IPS-18a (cell line): ENCODE data around the gene TXNDC11.

Source experiments
- H3K27ac ChIP-seq: one replicate; pipeline ENCODE4 v1.5.1; 2013; ENCODE audit warnings: low read length
- H3K27me3 ChIP-seq: one replicate; pipeline ENCODE4 v1.6.1; 2013; ENCODE audit warnings: mild to moderate bottlenecking, low read length; ENCODE audit not compliant: control insufficient read depth, insufficient read depth
- H3K36me3 ChIP-seq: one replicate; pipeline ENCODE4 v1.6.1; 2013; ENCODE audit warnings: low read depth, low read length; ENCODE audit not compliant: control insufficient read depth
- H3K4me1 ChIP-seq: one replicate; pipeline ENCODE4 v1.6.1; 2013; ENCODE audit warnings: low read depth, low read length; ENCODE audit not compliant: control insufficient read depth
- H3K4me3 ChIP-seq: one replicate; pipeline ENCODE4 v1.5.1; 2013; ENCODE audit warnings: low read length
- H3K9ac ChIP-seq: one replicate; pipeline ENCODE4 v1.6.1; 2013; ENCODE audit warnings: mild to moderate bottlenecking, low read length, moderate library complexity
- H3K9me3 ChIP-seq: one replicate; pipeline ENCODE4 v1.6.1; 2013; ENCODE audit warnings: low read depth, low read length; ENCODE audit not compliant: control insufficient read depth

The TXNDC11 gene

DNA sequence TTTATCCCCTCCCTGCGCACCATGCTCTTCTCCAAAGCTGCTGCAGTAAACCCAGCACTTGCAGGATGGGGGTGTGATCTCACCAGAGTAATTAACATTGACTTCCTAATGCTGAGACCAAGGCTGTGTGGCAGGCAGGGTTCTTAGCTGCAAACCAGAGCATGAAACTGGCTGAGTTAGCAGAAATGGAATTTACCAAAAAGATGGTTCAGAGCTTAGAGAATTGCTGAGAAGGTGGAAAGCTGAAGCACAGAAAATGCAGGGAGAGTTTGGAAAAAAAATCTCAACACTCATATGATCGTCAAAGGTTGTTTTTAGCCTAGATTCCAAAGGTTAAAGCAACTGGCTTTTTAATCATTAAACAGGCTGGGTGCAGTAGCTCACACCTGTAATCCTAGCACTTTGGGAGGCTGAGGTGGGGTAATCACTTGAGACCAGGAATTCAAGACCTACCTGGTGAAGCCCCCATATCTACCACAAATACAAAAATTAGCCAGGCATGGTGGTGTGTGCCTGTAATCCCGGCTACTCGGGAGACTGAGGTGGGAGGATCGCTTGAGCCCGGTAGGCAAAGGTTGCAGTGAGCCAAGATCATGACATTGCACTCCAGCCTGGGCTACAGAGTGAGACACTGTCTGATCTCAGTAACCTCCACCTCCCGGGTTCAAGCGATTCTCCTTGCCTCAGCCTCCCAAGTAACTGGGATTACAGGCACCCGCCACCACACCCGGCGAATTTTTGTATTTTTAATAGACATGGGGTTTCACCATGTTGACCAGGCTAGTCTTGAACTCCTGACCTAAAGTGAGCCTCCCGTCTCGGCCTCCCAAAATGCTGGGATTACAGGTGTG lies 6.0 kb upstream of the TXNDC11 start:
- Histone ChIP-seq H3K36me3 (peaks cover 31% of the 10 kb centered on the region), H3K4me3 (no peak overlapping the region), H3K4me1 (no peaks in the 10 kb centered on the region), H3K27ac (no peak overlapping the region), H3K9ac (no peak overlapping the region), H3K9me3 (no peaks in the 10 kb centered on the region), H3K27me3 (no peaks in the 10 kb centered on the region)

DNA sequence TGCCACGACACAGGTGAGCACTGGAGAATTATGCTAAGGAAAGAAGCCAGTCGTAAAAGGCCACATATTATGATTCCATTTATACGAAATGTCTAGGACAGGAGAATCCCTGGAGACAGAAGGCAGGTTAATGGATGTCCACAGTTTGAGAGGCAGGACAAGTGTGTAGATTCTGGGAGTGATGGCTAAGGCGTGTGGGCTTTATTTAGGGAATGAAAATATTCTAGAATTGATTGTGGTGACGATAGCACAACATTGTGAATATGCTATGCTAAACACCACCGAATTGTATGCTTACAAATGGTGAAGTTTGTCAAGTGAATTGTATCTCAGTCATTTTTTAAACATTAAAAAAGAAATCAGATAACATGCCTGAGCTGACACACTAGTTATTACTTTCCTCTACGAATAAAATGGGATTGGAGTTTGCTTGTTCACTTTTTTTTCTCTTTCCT lies 5.3 kb upstream of the TXNDC11 start:
- H3K4me1 ChIP-seq: no peaks in the 10 kb centered on the region
- peaks cover 27% of the 10 kb centered on the region for H3K36me3 ChIP-seq
- H3K27me3 ChIP-seq: no peaks in the 10 kb centered on the region
- no peak overlapping the region for H3K4me3 ChIP-seq
- H3K9ac ChIP-seq: no peak overlapping the region
- H3K27ac ChIP-seq: no peak overlapping the region
- no peaks in the 10 kb centered on the region for H3K9me3 ChIP-seq

DNA sequence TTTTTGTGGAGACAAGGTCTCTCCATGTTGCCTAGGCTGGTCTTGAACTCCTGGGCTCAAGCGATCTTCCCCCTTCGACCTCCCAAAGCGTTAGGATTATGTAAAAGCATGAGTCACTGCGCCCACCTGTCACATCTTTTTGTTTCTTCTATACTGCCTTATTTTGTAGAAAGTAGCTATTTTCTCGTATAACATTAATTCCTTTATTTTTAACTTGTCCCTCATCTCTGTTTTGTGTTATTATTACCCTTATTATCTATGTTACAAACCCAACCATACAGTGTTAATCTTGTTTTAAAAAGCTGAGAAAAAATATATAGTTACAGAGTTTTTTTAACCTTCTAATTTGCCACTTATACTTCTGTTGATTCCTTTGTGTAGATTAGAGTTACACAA lies 1.4 kb upstream of the TXNDC11 start:
- no peak overlapping the region for H3K9ac ChIP-seq
- no peaks in the 10 kb centered on the region for H3K36me3 ChIP-seq
- H3K9me3 ChIP-seq: no peaks in the 10 kb centered on the region
- no peak overlapping the region for H3K4me3 ChIP-seq
- H3K4me1 ChIP-seq: no peaks in the 10 kb centered on the region
- no peaks in the 10 kb centered on the region for H3K27me3 ChIP-seq
- H3K27ac ChIP-seq: no peak overlapping the region

DNA sequence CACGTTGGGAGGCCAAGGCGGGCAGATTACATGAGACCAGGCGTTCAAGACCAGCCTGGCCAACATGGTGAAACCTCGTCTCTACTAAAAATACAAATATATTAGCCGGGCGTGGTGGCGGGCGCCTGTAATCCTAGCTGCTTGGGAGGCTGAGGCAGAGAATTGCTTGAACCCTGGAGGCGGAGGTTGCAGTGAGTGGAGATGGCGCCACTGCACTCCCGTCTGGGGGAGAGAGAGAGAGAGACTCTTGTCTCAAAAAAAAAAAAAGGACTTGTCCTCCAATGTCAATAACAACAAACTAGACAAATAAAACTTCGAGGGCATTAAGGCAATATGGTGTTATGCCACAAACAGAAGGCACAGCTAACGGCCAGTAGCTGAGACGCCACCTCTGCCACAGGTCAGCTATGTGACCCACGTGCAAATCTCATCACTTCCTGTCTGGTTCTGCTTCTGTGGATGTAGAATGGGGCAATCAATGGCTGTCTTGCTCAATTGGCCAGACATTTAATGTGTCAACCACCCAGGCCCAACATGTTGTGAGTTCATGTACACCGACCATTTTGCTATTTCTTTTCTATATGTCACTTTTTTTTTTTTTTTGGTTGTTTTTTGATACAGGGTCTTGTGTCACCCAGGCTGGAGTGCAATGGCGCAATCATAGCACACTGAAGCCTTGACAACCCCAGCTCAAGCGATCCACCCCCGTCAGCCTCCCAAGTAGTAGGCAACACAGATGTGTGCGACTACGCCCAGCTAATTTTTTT lies 834 bp upstream of the TXNDC11 start:
- H3K9me3 ChIP-seq: no peaks in the 10 kb centered on the region
- H3K36me3 ChIP-seq: no peaks in the 10 kb centered on the region
- H3K9ac ChIP-seq: peak overlapping the region; percentile 55
- no peak overlapping the region for H3K27ac ChIP-seq
- H3K4me1 ChIP-seq: no peaks in the 10 kb centered on the region
- peak overlapping the region; percentile 81 for H3K4me3 ChIP-seq
- H3K27me3 ChIP-seq: no peaks in the 10 kb centered on the region

DNA sequence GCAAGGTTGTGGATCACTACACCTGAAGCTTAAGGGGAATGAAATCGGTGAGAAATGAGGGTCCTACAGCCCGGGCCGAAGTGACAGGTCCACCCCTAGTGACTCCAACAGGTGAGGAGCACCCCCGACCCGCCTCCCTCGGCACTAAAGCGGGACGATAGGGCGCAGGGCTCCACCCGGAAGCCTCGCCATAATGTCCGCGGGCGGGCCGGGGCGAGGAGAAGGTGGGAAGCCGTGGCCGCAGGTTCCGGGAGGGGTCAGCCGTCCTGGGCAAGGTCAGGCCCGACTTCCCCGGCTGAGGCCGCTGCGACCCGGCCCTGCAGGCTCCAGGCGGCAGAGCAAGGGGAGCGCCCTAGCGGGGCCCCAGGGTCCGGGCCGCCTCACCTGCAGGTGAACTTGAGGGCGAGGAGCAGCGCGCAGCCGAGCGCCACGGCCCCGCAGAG lies 543 bp downstream of the TXNDC11 start:
- H3K27ac ChIP-seq: no peak overlapping the region
- peak overlapping the region; percentile 60 for H3K9ac ChIP-seq
- no peaks in the 10 kb centered on the region for H3K27me3 ChIP-seq
- no peaks in the 10 kb centered on the region for H3K36me3 ChIP-seq
- H3K9me3 ChIP-seq: no peaks in the 10 kb centered on the region
- no peaks in the 10 kb centered on the region for H3K4me1 ChIP-seq
- H3K4me3 ChIP-seq: peak overlapping the region; percentile 81

DNA sequence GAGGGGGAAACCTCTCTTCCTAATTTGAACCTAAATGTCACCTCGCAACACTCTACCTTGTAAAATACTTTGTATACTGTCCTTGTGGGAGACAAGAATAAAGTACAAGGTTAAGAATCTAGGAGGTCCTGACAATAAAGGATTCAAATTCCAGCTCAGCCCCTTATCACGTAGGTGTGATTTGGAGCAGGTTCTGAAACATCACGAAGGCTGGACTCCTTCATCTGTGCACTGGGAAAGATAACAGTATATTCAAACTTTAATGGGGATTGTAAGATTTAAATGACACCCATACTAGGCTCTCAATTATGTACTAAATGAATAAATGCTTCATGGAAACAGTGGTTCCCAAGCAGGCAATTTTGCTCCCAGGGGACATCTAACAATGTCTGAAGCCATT lies 2.1 kb downstream of the TXNDC11 start:
- Histone ChIP-seq H3K9ac (no peak overlapping the region), H3K27me3 (no peaks in the 10 kb centered on the region), H3K4me3 (no peak overlapping the region), H3K36me3 (peaks cover 4% of the 10 kb centered on the region), H3K4me1 (no peaks in the 10 kb centered on the region), H3K9me3 (no peaks in the 10 kb centered on the region), H3K27ac (no peak overlapping the region)

DNA sequence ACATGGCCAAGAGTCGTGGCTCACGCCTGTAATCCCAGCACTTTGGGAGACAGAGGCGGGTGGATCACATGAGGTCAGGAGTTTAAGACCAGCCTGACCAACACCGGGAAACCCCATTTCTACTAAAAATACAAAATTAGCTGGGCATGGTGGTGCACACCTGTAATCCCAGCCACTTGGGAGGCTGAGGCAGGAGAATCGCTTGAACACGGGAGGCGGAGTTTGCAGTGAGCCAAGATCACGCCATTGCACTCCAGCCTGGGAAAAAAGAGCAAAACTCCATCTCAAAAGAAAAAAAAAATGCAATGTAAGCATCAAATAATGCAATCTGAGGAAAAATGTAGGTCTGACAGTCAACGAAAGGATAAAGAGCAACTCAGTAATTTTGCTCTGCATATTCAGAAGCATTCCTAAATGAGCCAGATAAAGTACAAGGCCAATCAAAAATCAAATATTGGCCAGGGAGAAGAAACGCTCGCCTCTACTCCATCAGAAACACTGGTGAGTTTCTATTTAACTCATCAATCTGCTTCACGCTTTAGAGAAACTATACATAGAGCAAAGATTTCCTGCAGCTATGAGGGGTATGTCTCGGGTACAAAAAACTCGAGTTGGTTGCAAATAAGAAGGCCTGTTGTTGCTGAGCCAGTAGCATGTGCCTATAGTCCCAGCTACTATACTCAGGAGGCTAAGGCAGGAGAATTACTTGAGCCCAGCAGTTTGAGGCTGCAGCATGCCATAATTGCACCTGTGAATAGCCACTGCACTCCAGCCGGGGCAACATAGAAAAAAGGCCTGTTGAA lies 3.7 kb downstream of the TXNDC11 start:
- Histone ChIP-seq H3K4me1 (no peaks in the 10 kb centered on the region), H3K9me3 (no peaks in the 10 kb centered on the region), H3K27ac (no peak overlapping the region), H3K36me3 (peaks cover 15% of the 10 kb centered on the region), H3K4me3 (no peak overlapping the region), H3K27me3 (no peaks in the 10 kb centered on the region), H3K9ac (no peak overlapping the region)

DNA sequence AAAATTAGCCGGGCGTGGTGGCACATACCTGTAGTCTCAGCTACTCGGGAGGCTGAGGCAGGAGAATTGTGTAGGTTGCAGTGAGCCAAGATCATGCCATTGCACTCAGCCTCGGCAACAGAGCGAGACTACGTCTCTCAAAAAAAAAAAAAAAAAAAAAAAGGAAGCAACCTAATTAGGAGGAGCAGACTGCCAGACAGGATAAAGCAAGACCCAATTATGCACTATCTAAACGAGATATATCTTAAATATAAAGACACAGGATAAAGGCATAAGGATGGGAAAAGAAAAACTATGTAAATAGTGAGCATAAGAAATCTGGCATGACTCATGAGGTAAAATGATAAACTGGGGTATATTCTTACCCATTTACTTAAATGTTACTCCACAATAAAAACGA lies 4.9 kb downstream of the TXNDC11 start:
- H3K36me3 ChIP-seq: peaks cover 16% of the 10 kb centered on the region
- no peak overlapping the region for H3K9ac ChIP-seq
- H3K27me3 ChIP-seq: no peaks in the 10 kb centered on the region
- H3K9me3 ChIP-seq: no peaks in the 10 kb centered on the region
- H3K4me3 ChIP-seq: no peak overlapping the region
- H3K27ac ChIP-seq: no peak overlapping the region
- H3K4me1 ChIP-seq: no peaks in the 10 kb centered on the region

DNA sequence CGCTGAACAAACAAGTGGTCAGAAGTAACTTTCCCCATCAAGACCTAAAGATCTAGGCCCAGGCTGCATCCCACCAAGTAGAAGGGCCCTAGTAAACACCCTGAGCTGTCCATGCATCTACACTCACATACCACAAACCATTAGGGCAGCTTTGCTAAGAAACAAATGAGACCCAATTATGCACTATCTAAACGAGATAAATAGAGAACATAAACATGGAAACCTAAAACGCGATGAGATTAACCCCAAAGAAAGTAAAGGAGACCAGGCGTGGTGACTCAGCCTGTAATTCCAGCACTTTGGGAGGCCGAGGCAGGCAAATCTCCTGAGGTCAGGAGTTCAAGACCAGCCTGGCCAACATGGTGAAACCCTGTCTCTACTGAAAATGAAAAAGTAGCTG lies 5.8 kb downstream of the TXNDC11 start:
- Histone ChIP-seq H3K4me3 (no peak overlapping the region), H3K27me3 (no peaks in the 10 kb centered on the region)

DNA sequence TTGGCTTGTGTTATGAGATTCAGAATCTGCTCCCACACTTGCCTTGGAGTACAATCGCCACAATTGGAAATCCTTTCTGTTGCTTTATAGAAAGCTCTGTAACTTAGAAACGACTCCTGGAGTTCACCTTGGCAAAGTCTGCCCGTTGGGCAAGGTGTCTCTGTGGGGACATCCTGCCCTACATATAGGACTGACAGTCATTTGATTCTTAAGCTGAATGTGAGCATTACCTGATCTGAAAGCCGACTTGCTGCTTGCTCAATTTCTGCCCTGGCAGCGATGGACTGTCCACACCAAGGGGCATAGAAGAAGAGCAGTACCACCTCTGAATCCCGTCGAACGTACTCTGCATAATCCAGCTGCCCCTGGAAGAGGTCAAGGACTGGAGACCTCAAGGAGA lies 6.9 kb downstream of the TXNDC11 start:
- Histone ChIP-seq H3K9me3 (no peaks in the 10 kb centered on the region), H3K9ac (no peak overlapping the region), H3K27ac (no peak overlapping the region), H3K4me1 (no peaks in the 10 kb centered on the region), H3K4me3 (no peak overlapping the region), H3K36me3 (peaks cover 25% of the 10 kb centered on the region), H3K27me3 (no peaks in the 10 kb centered on the region)

More for the DNA sequence above, 5.8 kb downstream of the TXNDC11 start:
- Histone ChIP-seq H3K4me1 (no peaks in the 10 kb centered on the region), H3K27ac (no peak overlapping the region), H3K9me3 (no peaks in the 10 kb centered on the region), H3K9ac (no peak overlapping the region), H3K36me3 (peaks cover 23% of the 10 kb centered on the region)

DNA sequence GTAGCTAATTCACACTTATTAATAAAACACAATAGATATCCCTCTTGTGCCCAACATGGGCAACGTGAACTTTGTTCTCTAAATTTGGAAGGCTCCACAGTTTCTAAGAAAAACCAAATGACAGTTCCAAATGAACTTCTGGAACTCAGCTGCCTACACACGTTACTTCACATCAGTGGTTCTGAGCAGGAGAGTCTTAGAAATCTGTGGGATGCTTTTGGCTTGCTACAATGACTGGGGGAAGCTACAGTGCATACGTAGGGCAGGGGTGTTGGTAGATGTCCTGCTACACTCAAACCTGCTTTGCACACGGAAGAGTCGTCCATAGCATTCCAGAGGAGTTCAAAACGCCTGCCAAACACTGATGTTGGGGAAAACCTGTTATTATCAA lies 8.0 kb downstream of the TXNDC11 start:
- Histone ChIP-seq H3K9ac (no peak overlapping the region), H3K9me3 (no peaks in the 10 kb centered on the region), H3K27me3 (no peaks in the 10 kb centered on the region), H3K4me1 (no peaks in the 10 kb centered on the region), H3K27ac (no peak overlapping the region), H3K4me3 (no peak overlapping the region), H3K36me3 (peaks cover 33% of the 10 kb centered on the region)
